CD4-positive, alpha-beta T cell (primary cell): Measurements from ENCODE around the gene ATP10A. TPM values are rescaled to one million over a fixed set of nuclear protein-coding genes. Genes with fewer than 3 reads are reported as not detected.

ENCODE experiments used
- ATAC-seq: fragments of 200-7000 bp; cut with Tn5 transposase; one replicate; pipeline ENCODE4 v1.10.0; 2022; ENCODE audit warnings: mild to moderate bottlenecking; ENCODE audit not compliant: poor library complexity
- CTCF ChIA-PET: fragments of 350-600 bp; sonication (Branson Sonifier 250); formaldehyde crosslinking; loops from one replicate; lab custom pipeline; 2021; ENCODE audit warnings: antibody characterized with exemption, inconsistent platforms; lab: Charles Lee
- POLR2A ChIA-PET: fragments of 350-600 bp; sonication (Branson Sonifier 250); formaldehyde crosslinking; loops from one replicate; lab custom pipeline; 2021; ENCODE audit warnings: antibody characterized with exemption, inconsistent platforms; lab: Charles Lee
- DNase-seq, 14 experiments: peaks; one replicate each; pipeline ENCODE4 v3.0.0-alpha.2; 2013 to 2020; ENCODE audit warnings: mixed read lengths in 2 of 14
- H3K27ac ChIP-seq, 2 donors: one replicate each; pipeline versions ENCODE4 v1.5.1 to v1.7.0; 2013; ENCODE audit warnings: low read length in 2 of 2, low read depth in 1 of 2, mild to moderate bottlenecking in 1 of 2
- H3K27me3 ChIP-seq, 2 experiments: 1 replicate in 1 of 2; 2 replicates in 1 of 2; pipeline versions ENCODE4 v1.6.1 to v1.7.0; 2013; ENCODE audit warnings: low read length in 2 of 2, control low read depth in 1 of 2, mild to moderate bottlenecking in 1 of 2, moderate library complexity in 1 of 2; ENCODE audit not compliant: insufficient read depth in 2 of 2, control insufficient read depth in 1 of 2
- H3K36me3 ChIP-seq: one replicate; pipeline ENCODE4 v1.6.1; 2013; ENCODE audit warnings: low read length, control low read depth; ENCODE audit not compliant: insufficient read depth
- H3K4me1 ChIP-seq: one replicate; pipeline ENCODE4 v1.6.1; 2013; ENCODE audit warnings: low read length, control low read depth; ENCODE audit not compliant: insufficient read depth
- H3K4me3 ChIP-seq: one replicate; pipeline ENCODE4 v1.5.1; 2013; ENCODE audit warnings: mild to moderate bottlenecking, low read length, moderate library complexity
- H3K9me3 ChIP-seq, 2 experiments: 1 replicate in 1 of 2; 2 replicates in 1 of 2; pipeline versions ENCODE4 v1.6.1 to v1.7.0; 2013; ENCODE audit warnings: low read length in 2 of 2, mild to moderate bottlenecking in 2 of 2, control low read depth in 1 of 2, moderate library complexity in 1 of 2; ENCODE audit not compliant: control insufficient read depth in 1 of 2, insufficient read depth in 1 of 2
- H3K27ac Mint-ChIP-seq: one replicate; pipeline ENCODE4 v1.8.0; 2020; ENCODE audit warnings: mixed read lengths
- H3K27me3 Mint-ChIP-seq: one replicate; pipeline ENCODE4 v1.8.0; 2021; ENCODE audit warnings: mixed read lengths
- H3K36me3 Mint-ChIP-seq: one replicate; pipeline ENCODE4 v1.8.0; 2021; ENCODE audit warnings: low read depth, mixed read lengths
- H3K4me1 Mint-ChIP-seq: one replicate; pipeline ENCODE4 v1.8.0; 2021; ENCODE audit warnings: low read depth, mixed read lengths
- H3K4me3 Mint-ChIP-seq: one replicate; pipeline ENCODE4 v1.8.0; 2020; ENCODE audit warnings: mild to moderate bottlenecking, mixed read lengths
- H3K9me3 Mint-ChIP-seq: one replicate; pipeline ENCODE4 v1.8.0; 2020; ENCODE audit warnings: mixed read lengths
- intact Hi-C, 2 experiments: fragments of 100-400 bp; cut with DNase I in 1 of 2; cut with micrococcal nuclease in 1 of 2; formaldehyde crosslinking; loops; one replicate each; pipeline versions ENCODE4 v1.15.1 to v1.9.0; 2023 to 2025; cut with DNase I, micrococcal nuclease
- total RNA-seq, 174 experiments: library from RNA in 2 of 174; stranded (reverse) in 2 of 174; gene quantifications; one replicate each; pipeline ENCODE4 v1.2.3 and lab custom pipeline; 2021 to 2026
- TF ChIP-seq, protein P1 (sequence below): fragments of 200-600 bp; IDR thresholded peaks from one replicate; pipeline ENCODE4 v1.8.0; 2022; ENCODE audit warnings: antibody characterized with exemption, mild to moderate bottlenecking

The ATP10A gene
- total RNA-seq, 2 experiments from 2014 or later: 30.0 to 30.4 TPM

- TF ChIP-seq, protein P1, sequence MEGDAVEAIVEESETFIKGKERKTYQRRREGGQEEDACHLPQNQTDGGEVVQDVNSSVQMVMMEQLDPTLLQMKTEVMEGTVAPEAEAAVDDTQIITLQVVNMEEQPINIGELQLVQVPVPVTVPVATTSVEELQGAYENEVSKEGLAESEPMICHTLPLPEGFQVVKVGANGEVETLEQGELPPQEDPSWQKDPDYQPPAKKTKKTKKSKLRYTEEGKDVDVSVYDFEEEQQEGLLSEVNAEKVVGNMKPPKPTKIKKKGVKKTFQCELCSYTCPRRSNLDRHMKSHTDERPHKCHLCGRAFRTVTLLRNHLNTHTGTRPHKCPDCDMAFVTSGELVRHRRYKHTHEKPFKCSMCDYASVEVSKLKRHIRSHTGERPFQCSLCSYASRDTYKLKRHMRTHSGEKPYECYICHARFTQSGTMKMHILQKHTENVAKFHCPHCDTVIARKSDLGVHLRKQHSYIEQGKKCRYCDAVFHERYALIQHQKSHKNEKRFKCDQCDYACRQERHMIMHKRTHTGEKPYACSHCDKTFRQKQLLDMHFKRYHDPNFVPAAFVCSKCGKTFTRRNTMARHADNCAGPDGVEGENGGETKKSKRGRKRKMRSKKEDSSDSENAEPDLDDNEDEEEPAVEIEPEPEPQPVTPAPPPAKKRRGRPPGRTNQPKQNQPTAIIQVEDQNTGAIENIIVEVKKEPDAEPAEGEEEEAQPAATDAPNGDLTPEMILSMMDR: no peak
- no peak overlapping the region for H3K4me3 Mint-ChIP-seq
- Histone ChIP-seq H3K27ac (no peak overlapping the region), H3K27me3 (no peaks in the 10 kb centered on the region), H3K4me1 (peaks cover 27% of the 10 kb centered on the region), H3K4me3 (no peak overlapping the region), H3K36me3 (peaks cover 12% of the 10 kb centered on the region), H3K9me3 (no peaks in the 10 kb centered on the region)
- peaks cover 43% of the 10 kb centered on the region for H3K4me1 Mint-ChIP-seq
- intact Hi-C loops: no loop called here
- ChIA-PET POLR2A (no interaction called here), CTCF (no interaction called here)
- DNase-seq (no peak), ATAC-seq (no peak)
- no peak overlapping the region for H3K27ac Mint-ChIP-seq
- H3K36me3 Mint-ChIP-seq: peaks cover 5% of the 10 kb centered on the region
- no peaks in the 10 kb centered on the region for H3K9me3 Mint-ChIP-seq
- no peaks in the 10 kb centered on the region for H3K27me3 Mint-ChIP-seq
Observed at GRCh38 chr15:25805031-25805430, 58.1 kb downstream of the ATP10A start.

DNA sequence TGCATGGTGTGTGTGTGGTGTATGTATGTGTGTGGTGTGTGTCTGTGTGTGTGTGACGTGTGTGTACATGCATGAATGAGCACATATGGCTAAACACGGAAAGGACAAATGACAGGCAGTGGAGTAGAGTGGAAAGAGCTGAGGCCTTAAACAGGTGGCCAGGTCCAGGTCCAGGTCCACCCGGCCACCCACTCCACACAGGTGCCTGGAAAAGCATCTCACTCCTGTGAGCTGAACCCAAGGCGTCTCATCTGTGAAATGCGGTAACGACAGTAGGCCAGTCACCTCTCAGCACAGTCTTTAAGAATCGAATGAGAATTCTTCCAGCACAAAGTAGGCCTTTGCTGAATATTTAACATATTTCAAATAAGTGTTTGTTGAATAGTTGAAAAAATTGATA, 58.7 kb downstream of the ATP10A start:
- H3K27ac ChIP-seq: no peak overlapping the region
- Mint-ChIP-seq H3K27ac (no peak overlapping the region), H3K4me3 (no peak overlapping the region), H3K9me3 (no peaks in the 10 kb centered on the region), H3K4me1 (peaks cover 44% of the 10 kb centered on the region), H3K36me3 (peaks cover 5% of the 10 kb centered on the region), H3K27me3 (no peaks in the 10 kb centered on the region)
- H3K4me1 ChIP-seq: peaks cover 24% of the 10 kb centered on the region
- H3K9me3 ChIP-seq: no peaks in the 10 kb centered on the region
- ATAC-seq (no peak), DNase-seq (no peak)
- CTCF ChIA-PET: no interaction called here
- TF ChIP-seq, protein P1: no peak
- intact Hi-C loops: no loop called here
- H3K4me3 ChIP-seq: no peak overlapping the region
- H3K27me3 ChIP-seq: no peaks in the 10 kb centered on the region
- POLR2A ChIA-PET: no interaction called here
- peaks cover 12% of the 10 kb centered on the region for H3K36me3 ChIP-seq

- H3K4me3 ChIP-seq: no peak overlapping the region
- no peaks in the 10 kb centered on the region for H3K9me3 ChIP-seq
- ATAC-seq (no peak), DNase-seq (no peak)
- intact Hi-C loops: no loop called here
- peaks cover 5% of the 10 kb centered on the region for H3K36me3 Mint-ChIP-seq
- no peak overlapping the region for H3K4me3 Mint-ChIP-seq
- H3K27ac Mint-ChIP-seq: no peak overlapping the region
- ChIA-PET CTCF (no interaction called here), POLR2A (no interaction called here)
- no peaks in the 10 kb centered on the region for H3K9me3 Mint-ChIP-seq
- TF ChIP-seq, protein P1: no peak
- H3K27me3 ChIP-seq: no peaks in the 10 kb centered on the region
- peaks cover 31% of the 10 kb centered on the region for H3K4me1 ChIP-seq
- H3K4me1 Mint-ChIP-seq: peaks cover 47% of the 10 kb centered on the region
- no peak overlapping the region for H3K27ac ChIP-seq
- peaks cover 12% of the 10 kb centered on the region for H3K36me3 ChIP-seq
- no peaks in the 10 kb centered on the region for H3K27me3 Mint-ChIP-seq
Observed at GRCh38 chr15:25803541-25803940, 59.6 kb downstream of the ATP10A start.
